Endothelial cell of umbilical vein (primary cell): ENCODE results near the gene WNT9B. TPM values are rescaled to one million over a fixed set of nuclear protein-coding genes. Genes with fewer than 3 reads are reported as not detected.

ENCODE experiments used
- BruUV-seq: library from RNA; stranded (reverse); fragments of 400-500 nt; replicated peaks from 2 replicates; lab custom pipeline; 2021; lab: Mats Ljungman, UMichigan
- CTCF ChIA-PET: fragments of 300-600, 350-600 bp; sonication (Branson Sonifier 250); formaldehyde crosslinking; loops from one replicate; lab custom pipeline; 2021; ENCODE audit warnings: antibody characterized with exemption, inconsistent platforms; lab: Charles Lee
- POLR2A ChIA-PET: fragments of 300-600, 350-600 bp; sonication (Branson Sonifier 250); formaldehyde crosslinking; loops from one replicate; lab custom pipeline; 2021; ENCODE audit warnings: antibody characterized with exemption, inconsistent platforms; lab: Charles Lee
- DNase-seq: peaks from one replicate; pipeline ENCODE4 v3.0.0-alpha.2; 2011; ENCODE audit warnings: low read depth, low spot score
- FAIRE-seq: peaks from 2 replicates; lab custom pipeline; 2011; peaks lifted over from hg19 to GRCh38; lab: Jason Lieb, UNC
- H2AFZ ChIP-seq: 2 replicates; pipeline ENCODE4 v1.6.0; 2012; ENCODE audit warnings: low read depth, low read length, control low read depth, inconsistent platforms
- H3K27ac ChIP-seq: 2 replicates; pipeline ENCODE4 v1.5.1; 2011; ENCODE audit warnings: low read depth, mild to moderate bottlenecking, control low read depth, low read length, moderate library complexity; ENCODE audit not compliant: insufficient read depth
- H3K27me3 ChIP-seq, 2 experiments: 2 replicates each; pipeline versions ENCODE4 v1.6.0 to v1.6.1; 2011; ENCODE audit warnings: low read length in 2 of 2, mixed read lengths in 1 of 2; ENCODE audit not compliant: control insufficient read depth in 2 of 2, insufficient read depth in 2 of 2
- H3K36me3 ChIP-seq, 2 experiments: 2 replicates in 1 of 2; 3 replicates in 1 of 2; pipeline ENCODE4 v1.5.1; 2011; ENCODE audit warnings: low read length in 2 of 2, mild to moderate bottlenecking in 1 of 2, moderate library complexity in 1 of 2; ENCODE audit not compliant: control insufficient read depth in 2 of 2, insufficient read depth in 2 of 2; ENCODE audit errors: extremely low read depth in 1 of 2
- H3K4me1 ChIP-seq: 3 replicates; pipeline ENCODE4 v1.5.1; 2011; ENCODE audit warnings: mild to moderate bottlenecking, low read length; ENCODE audit not compliant: control insufficient read depth, insufficient read depth; ENCODE audit errors: extremely low read depth
- H3K4me2 ChIP-seq: 2 replicates; pipeline ENCODE4 v1.6.1; 2011; ENCODE audit warnings: low read length, control low read depth, mixed read lengths; ENCODE audit not compliant: insufficient read depth
- H3K4me3 ChIP-seq, 3 experiments: fragments of 200-600 bp in 1 of 3; sonication (generic), shearing (Covaris generic) in 1 of 3; replicated peaks in 1 of 3; 2 replicates each; pipeline ENCODE4 v1.5.1; 2011 to 2016; ENCODE audit warnings: control low read depth in 3 of 3, low read length in 3 of 3, mild to moderate bottlenecking in 2 of 3, inconsistent platforms in 1 of 3, low read depth in 1 of 3, moderate library complexity in 1 of 3; ENCODE audit not compliant: insufficient read depth in 1 of 3
- H3K79me2 ChIP-seq: 2 replicates; pipeline ENCODE4 v1.6.0; 2012; ENCODE audit warnings: low read length, inconsistent platforms; ENCODE audit not compliant: control insufficient read depth, insufficient read depth
- H3K9ac ChIP-seq: replicated peaks from 2 replicates; pipeline ENCODE3; 2011; ENCODE audit warnings: low read length, control low read depth; ENCODE audit not compliant: insufficient read depth; ENCODE audit errors: extremely low read depth
- H3K9me1 ChIP-seq: replicated peaks from 3 replicates; pipeline ENCODE4 v1.6.0; 2011; ENCODE audit warnings: mild to moderate bottlenecking, low read length; ENCODE audit not compliant: control insufficient read depth, insufficient read depth; ENCODE audit errors: extremely low read depth
- H3K9me3 ChIP-seq: replicated peaks from 2 replicates; pipeline ENCODE4 v1.5.1; 2012; ENCODE audit warnings: low read length, inconsistent platforms; ENCODE audit not compliant: control insufficient read depth, insufficient read depth
- H4K20me1 ChIP-seq: replicated peaks from 2 replicates; pipeline ENCODE3; 2011; ENCODE audit warnings: mild to moderate bottlenecking, low read length; ENCODE audit not compliant: control insufficient read depth, insufficient read depth; ENCODE audit errors: extremely low read depth
- EZH2 ChIP-seq: IDR thresholded peaks from 2 replicates; pipeline ENCODE4 v1.6.1; 2012; ENCODE audit warnings: borderline replicate concordance, low read depth, mild to moderate bottlenecking, moderate library complexity, low read length, inconsistent platforms; ENCODE audit not compliant: severe bottlenecking
- FOS ChIP-seq: IDR thresholded peaks from 2 replicates; pipeline ENCODE4 v1.6.1; 2011; ENCODE audit warnings: mild to moderate bottlenecking, low read length, moderate library complexity, borderline replicate concordance; ENCODE audit not compliant: insufficient read depth
- GATA2 ChIP-seq: IDR thresholded peaks from 2 replicates; pipeline ENCODE4 v1.7.0; 2011; ENCODE audit warnings: low read depth, mild to moderate bottlenecking, moderate library complexity, mixed read lengths, low read length; ENCODE audit not compliant: insufficient read length, insufficient read depth
- JUN ChIP-seq: IDR thresholded peaks from 2 replicates; pipeline ENCODE4 v1.6.1; 2011; ENCODE audit warnings: borderline replicate concordance, low read depth; ENCODE audit not compliant: insufficient read length, insufficient read depth
- MYC ChIP-seq: IDR thresholded peaks from one replicate; pipeline ENCODE4 v1.6.1; 2011; ENCODE audit warnings: mild to moderate bottlenecking, low read depth, low read length
- POLR2A ChIP-seq: IDR thresholded peaks from 2 replicates; pipeline ENCODE4 v1.6.1; 2012; ENCODE audit warnings: low read depth, mild to moderate bottlenecking, control low read depth, low read length
- POLR2AphosphoS5 ChIP-seq: IDR thresholded peaks from 2 replicates; pipeline ENCODE4 v1.6.1; 2012; ENCODE audit warnings: low read depth, mild to moderate bottlenecking, control low read depth, low read length, moderate library complexity; ENCODE audit not compliant: insufficient read depth
- dilution Hi-C: fragments of 300-500 bp; cut with MboI; formaldehyde crosslinking; loops from one replicate; pipeline ENCODE4 v1.15.0; 2019; ENCODE audit warnings: low sequenced_read_pairs; ENCODE audit not compliant: extremely low pct_ligation_motif_present
- intact Hi-C: fragments of 100-400 bp; cut with micrococcal nuclease; formaldehyde crosslinking; loops from one replicate; pipeline ENCODE4 v1.10.0; 2022
- polyA plus RNA-seq, 4 experiments: library from polyadenylated mRNA; depleted of rRNA in 3 of 4; stranded (reverse) in 3 of 4; unstranded in 1 of 4; fragments of >200 nt; gene quantifications; 2 replicates each; pipeline versions ENCODE4 v1.2.1 to v1.2.3, GENCODE V29; 2011 to 2012; ENCODE audit warnings: missing spikeins in 1 of 4
- total RNA-seq: library from RNA; stranded (reverse); gene quantifications from 2 replicates; pipeline ENCODE4 v1.2.3, GENCODE V29; 2021
- TF ChIP-seq, protein P1 (sequence below): IDR thresholded peaks from 2 replicates; pipeline ENCODE4 v1.6.1; 2011; ENCODE audit not compliant: insufficient read depth, insufficient read length
- TF ChIP-seq, protein P2 (sequence below), 2 donors: IDR thresholded peaks; 1 replicate in 1 of 2; 2 replicates in 1 of 2; pipeline ENCODE4 v1.5.1; 2011; ENCODE audit warnings: low read length in 2 of 2, mild to moderate bottlenecking in 2 of 2, moderate library complexity in 2 of 2, control low read depth in 1 of 2, inconsistent platforms in 1 of 2, low read depth in 1 of 2; ENCODE audit not compliant: insufficient read depth in 1 of 2; ENCODE audit errors: extremely low read depth in 1 of 2

The WNT9B gene
- total and polyA plus RNA-seq, 2 donors (not counting 3 experiments of a cell fraction or from before 2014, with no cell fraction given), result not detected

DNA sequence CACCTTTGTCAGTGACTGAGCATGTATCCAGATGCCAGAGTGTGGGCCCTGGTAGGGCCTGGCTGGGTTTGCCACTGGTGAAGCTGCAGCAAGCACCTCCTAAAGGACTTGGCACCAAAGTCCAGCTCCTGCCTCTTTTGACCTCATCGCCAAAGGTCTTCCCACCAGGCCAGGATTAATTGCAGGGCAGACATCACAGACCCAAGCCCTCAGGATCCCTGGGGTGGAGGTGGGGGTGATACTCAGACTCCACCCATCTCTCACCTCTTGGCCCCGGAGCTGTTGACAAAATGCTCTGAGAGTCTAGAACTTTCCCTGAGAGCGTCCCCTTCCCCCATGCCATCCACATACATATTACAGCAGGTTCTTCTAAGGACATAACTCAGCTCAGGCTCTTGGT lies 37.5 kb upstream of the WNT9B start:
- CTCF ChIA-PET, result interaction anchor here (1.3 to 2.7 kb wide), 3 partner anchors 9 to 28 kb away, joined by 5 to 11 read pairs (median 8); no protein-coding TSS in a partner anchor
- BruUV-seq, result no TSS peak
- Histone ChIP-seq H3K27ac (no peak overlapping the region), H3K36me3 (no peaks in the 10 kb centered on the region), H3K9ac (no peak overlapping the region), H3K9me1 (no peaks in the 10 kb centered on the region), H3K27me3 (peaks cover 28 to 39% of the 10 kb centered on the region in 2 experiments), H2AFZ (no peak overlapping the region), H4K20me1 (no peaks in the 10 kb centered on the region), H3K9me3 (no peaks in the 10 kb centered on the region), H3K79me2 (no peaks in the 10 kb centered on the region), H3K4me3 (no peak overlapping the region), H3K4me1 (no peaks in the 10 kb centered on the region), H3K4me2 (no peak overlapping the region)
- intact Hi-C loops (no loop called here), dilution Hi-C loops (no loop called here)
- no peak for DNase-seq
- POLR2A ChIA-PET, result no interaction called here
- FAIRE-seq, result no peak
- TF ChIP-seq GATA2, result no peak
- TF ChIP-seq FOS, result no peak
- TF ChIP-seq, protein P1, sequence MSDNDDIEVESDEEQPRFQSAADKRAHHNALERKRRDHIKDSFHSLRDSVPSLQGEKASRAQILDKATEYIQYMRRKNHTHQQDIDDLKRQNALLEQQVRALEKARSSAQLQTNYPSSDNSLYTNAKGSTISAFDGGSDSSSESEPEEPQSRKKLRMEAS, result no peak

DNA sequence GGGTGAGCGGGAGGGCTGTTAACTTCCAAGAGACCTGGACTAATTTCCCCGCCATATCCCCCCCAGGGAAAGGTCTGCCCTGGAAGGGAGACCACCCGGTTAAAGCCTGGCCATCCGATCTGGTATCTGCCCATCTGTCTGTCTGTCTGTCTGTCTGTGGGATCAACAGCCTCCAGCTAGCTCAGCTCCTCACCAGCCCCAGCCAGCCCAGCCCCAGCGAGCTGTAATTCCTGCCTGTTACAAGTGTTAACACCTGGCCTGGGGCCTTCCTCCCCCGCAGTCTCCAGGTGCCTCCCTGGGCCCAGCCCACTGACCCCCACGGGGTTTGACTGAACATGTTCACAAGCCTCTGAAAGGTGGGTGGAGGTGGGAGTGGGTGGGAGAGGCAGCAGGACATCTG lies 36.9 kb upstream of the WNT9B start:
- intact Hi-C loops (no loop called here), dilution Hi-C loops (no loop called here)
- H3K79me2 ChIP-seq, result no peaks in the 10 kb centered on the region
- no peak overlapping the region for H3K9ac ChIP-seq
- no peak overlapping the region for H3K27ac ChIP-seq
- no peaks in the 10 kb centered on the region for H3K9me1 ChIP-seq
- no peaks in the 10 kb centered on the region for H4K20me1 ChIP-seq
- ChIA-PET CTCF (interaction anchor here (1.0 to 2.7 kb wide), 4 partner anchors 8 to 128 kb away, joined by 4 to 11 read pairs (median 8); no protein-coding TSS in a partner anchor), POLR2A (no interaction called here)
- TF ChIP-seq, protein P2, sequence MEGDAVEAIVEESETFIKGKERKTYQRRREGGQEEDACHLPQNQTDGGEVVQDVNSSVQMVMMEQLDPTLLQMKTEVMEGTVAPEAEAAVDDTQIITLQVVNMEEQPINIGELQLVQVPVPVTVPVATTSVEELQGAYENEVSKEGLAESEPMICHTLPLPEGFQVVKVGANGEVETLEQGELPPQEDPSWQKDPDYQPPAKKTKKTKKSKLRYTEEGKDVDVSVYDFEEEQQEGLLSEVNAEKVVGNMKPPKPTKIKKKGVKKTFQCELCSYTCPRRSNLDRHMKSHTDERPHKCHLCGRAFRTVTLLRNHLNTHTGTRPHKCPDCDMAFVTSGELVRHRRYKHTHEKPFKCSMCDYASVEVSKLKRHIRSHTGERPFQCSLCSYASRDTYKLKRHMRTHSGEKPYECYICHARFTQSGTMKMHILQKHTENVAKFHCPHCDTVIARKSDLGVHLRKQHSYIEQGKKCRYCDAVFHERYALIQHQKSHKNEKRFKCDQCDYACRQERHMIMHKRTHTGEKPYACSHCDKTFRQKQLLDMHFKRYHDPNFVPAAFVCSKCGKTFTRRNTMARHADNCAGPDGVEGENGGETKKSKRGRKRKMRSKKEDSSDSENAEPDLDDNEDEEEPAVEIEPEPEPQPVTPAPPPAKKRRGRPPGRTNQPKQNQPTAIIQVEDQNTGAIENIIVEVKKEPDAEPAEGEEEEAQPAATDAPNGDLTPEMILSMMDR (IDR thresholded peaks at IDR 0.05; ENCODE audit: extremely low read depth in 1 of 2, insufficient read depth in 1 of 2, low read depth in 1 of 2, low read length in 2 of 2), result no peak
- TF ChIP-seq, protein P1, result no peak
- TF ChIP-seq GATA2, result no peak
- no peak for TF ChIP-seq POLR2AphosphoS5
- no peak for TF ChIP-seq FOS
- TF ChIP-seq JUN, result no peak
- no peak for TF ChIP-seq MYC
- no peak for TF ChIP-seq EZH2
- TF ChIP-seq POLR2A, result no peak
- peaks cover 34 to 44% of the 10 kb centered on the region in 2 experiments for H3K27me3 ChIP-seq
- no TSS peak for BruUV-seq
- no peak overlapping the region for H3K4me2 ChIP-seq
- no peaks in the 10 kb centered on the region for H3K36me3 ChIP-seq
- H2AFZ ChIP-seq, result no peak overlapping the region
- FAIRE-seq (no peak), DNase-seq (no peak)
- no peaks in the 10 kb centered on the region for H3K9me3 ChIP-seq
- no peak overlapping the region for H3K4me3 ChIP-seq
- H3K4me1 ChIP-seq, result no peaks in the 10 kb centered on the region
